Fibroblast of mammary gland (primary cell): ENCODE data around the gene YLPM1.

Experiments used
- DNase-seq: peaks from one replicate; pipeline ENCODE4 v3.0.0-alpha.2; 2010; ENCODE audit warnings: low read depth
- H3K4me3 ChIP-seq: 2 replicates; pipeline ENCODE4 v1.5.1; 2011; ENCODE audit warnings: low read depth, mild to moderate bottlenecking, low read length, moderate library complexity; ENCODE audit not compliant: control insufficient read depth
- TF ChIP-seq, protein P1 (sequence below): conservative IDR thresholded peaks from 2 replicates; pipeline ENCODE4 v1.5.1; 2011; ENCODE audit warnings: low read depth, low read length, inconsistent platforms; ENCODE audit not compliant: control insufficient read depth, insufficient read depth

YLPM1 gene

DNA sequence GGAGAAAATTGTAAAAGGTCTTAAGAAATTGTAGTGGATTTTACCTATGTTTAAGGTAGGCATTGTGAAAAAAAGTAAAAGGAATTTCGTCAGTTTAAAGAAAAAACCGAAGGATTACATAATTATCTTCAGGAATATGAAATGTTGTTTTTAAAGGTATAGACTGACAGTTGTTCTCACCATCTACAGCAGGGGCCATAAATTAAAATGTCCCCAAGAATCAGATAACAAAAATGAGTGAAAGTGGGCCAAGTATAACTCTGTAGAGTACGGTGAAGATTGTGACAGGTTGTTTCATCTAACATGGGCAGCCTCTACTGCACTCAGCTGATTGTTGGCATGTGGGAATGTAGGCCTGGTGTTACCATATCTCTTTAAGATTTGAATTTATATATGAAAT, 38.3 kb downstream of the YLPM1 start:
- TF ChIP-seq, protein P1, sequence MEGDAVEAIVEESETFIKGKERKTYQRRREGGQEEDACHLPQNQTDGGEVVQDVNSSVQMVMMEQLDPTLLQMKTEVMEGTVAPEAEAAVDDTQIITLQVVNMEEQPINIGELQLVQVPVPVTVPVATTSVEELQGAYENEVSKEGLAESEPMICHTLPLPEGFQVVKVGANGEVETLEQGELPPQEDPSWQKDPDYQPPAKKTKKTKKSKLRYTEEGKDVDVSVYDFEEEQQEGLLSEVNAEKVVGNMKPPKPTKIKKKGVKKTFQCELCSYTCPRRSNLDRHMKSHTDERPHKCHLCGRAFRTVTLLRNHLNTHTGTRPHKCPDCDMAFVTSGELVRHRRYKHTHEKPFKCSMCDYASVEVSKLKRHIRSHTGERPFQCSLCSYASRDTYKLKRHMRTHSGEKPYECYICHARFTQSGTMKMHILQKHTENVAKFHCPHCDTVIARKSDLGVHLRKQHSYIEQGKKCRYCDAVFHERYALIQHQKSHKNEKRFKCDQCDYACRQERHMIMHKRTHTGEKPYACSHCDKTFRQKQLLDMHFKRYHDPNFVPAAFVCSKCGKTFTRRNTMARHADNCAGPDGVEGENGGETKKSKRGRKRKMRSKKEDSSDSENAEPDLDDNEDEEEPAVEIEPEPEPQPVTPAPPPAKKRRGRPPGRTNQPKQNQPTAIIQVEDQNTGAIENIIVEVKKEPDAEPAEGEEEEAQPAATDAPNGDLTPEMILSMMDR: no peak
- no peak for DNase-seq
- H3K4me3 ChIP-seq: no peak overlapping the region

DNA sequence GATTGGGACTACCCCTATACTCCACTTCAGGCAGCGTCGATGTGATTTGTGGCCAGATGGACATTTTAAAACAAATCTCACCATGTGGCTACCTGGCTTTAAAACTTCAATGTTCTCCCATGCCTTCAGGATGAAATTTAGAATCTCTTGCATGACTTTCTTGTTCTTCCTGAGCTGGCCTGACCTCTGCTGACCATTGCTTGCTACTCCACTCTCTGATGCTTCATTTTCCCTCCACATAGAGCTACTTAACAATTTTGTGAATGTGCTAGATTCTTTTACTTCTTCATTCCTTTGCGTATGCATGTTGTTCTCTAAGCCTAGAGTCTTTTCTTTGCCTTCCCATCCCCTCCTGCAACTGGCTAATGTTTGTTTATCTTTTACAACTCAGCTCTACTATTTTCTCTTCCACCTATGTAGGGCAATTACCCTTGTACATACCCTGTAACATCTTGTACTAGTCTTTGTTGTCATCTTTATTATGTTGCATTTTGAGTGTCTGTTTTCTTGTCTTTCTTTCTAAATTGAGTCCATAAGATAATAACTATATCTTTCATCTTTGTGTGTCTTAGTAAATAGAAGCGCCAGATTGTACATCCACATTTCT, 41.2 kb downstream of the YLPM1 start:
- H3K4me3 ChIP-seq: no peak overlapping the region
- DNase-seq: peak; percentile 74
- TF ChIP-seq, protein P1: peak; percentile 72

DNA sequence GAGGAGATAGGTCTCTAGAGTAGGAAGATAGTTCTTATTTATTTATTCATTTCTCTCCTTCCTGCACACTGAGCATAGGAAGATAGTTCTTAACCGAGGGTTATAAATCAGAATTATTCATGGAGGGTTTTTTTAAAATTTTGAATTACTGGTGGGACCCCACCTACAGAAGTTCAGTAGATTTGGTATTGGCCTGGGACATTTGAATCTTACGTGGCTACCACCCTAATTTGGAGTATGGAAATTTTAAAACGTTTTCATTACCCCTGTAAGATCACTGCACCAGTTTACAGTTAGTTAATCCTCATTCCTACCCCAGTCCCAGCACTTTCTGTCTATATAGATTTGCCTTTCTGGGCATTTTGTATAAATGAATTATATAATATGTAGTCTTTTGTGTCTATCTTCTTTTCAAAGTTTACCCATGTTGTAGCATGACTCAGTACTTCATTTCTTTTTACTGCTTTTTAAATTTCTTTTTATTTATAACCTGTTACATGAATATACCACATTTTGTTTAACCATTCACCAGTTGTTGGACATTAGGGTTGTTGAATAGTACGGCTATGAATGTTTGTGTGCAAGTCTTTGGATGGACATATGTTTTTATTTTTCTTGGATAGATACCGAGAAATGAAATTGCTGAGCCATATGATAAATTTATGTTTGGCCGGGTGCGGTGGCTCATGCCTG, 44.9 kb downstream of the YLPM1 start:
- TF ChIP-seq, protein P1: no peak
- H3K4me3 ChIP-seq: no peak overlapping the region
- DNase-seq: no peak

DNA sequence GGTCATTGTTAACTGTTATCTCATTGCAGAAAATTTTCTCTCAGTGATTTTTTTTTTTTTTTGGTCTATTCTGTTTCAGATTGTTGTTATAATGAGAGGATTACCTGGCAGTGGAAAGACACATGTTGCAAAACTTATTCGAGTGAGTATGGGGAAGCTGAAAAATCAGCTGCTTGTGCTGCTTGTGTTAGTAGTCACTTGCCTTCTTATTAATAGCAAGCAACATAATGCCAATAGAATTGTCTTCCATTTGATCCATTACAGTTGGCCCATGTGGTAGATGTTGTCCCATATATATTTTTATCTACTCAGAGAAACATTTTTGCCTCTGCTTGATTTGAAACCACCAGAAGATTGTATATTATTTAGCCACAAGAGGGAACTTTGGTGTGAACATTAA, 53.0 kb downstream of the YLPM1 start:
- TF ChIP-seq, protein P1: no peak
- no peak overlapping the region for H3K4me3 ChIP-seq
- DNase-seq: no peak

DNA sequence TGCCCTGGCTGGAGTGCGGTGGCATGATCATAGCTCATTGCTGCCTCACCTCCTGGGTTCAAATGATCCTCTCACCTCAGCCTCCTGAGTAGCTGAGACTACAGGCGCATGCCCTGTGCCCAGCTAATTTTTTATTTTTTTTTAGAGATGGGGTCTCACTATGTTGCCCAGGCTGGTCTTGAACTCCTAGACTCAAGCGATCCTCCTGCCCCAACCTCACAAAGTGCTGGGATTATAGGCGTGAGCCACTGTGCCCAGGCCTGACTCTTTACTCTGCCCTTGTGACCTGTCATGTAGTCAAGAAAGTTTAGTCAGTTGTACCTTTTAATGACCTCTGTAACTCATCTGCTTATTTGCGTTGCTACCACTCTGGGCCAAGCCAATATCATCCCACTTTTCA, 57.2 kb downstream of the YLPM1 start:
- no peak overlapping the region for H3K4me3 ChIP-seq
- DNase-seq: no peak
- TF ChIP-seq, protein P1: no peak

DNA sequence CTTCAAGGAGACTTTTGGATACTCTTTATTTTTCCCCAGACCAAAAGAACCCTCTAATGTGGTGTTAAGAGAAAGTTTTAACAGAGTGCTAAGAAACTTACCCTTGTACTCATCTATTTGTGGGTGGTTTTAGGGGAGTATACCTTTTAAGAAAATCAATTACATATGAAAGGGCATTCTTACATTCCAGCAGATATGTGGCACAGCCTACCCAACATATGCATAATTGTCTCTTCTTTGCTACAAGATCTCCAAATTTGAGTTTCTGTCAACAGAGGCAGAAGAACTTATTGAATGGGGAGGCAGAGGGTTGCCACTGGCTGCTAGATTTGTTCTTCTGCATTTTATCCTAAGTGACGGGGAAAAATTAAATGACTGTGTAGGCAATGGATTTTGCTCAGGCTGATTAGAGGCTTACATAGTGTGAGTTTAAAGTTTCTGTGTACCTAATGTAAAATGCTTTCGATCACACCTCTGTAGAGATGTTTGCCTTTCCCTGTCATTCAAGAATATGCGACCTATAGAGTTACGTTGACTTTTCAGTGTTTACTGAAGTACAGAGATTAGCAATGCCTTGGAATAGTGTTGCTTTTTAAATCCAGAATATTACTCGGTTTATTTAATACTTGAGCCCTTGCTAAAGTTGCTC, 58.3 kb downstream of the YLPM1 start:
- TF ChIP-seq, protein P1: no peak
- H3K4me3 ChIP-seq: no peak overlapping the region
- no peak for DNase-seq
